ENCODE data around the gene FOXR1.
"Not testable (repeated sequence)": the region's sequence is repeated elsewhere in the genome, so short reads cannot be mapped to it uniquely, and the experiment has no call there.

The FOXR1 gene

GRCh38 chr11:118947091-118947490 is 24.5 kb upstream of the FOXR1 start:
- no peak for DNase-seq (ENCODE audit: low read depth in 1 of 2, low spot score in 1 of 2)

- DNase-seq (ENCODE audit: low read depth in 1 of 2, low spot score in 1 of 2): no peak
These were observed 23.6 kb upstream of the FOXR1 start for GRCh38 chr11:118948000-118948399.

GRCh38 chr11:118953265-118953664 is 18.3 kb upstream of the FOXR1 start:
- no peak for DNase-seq (ENCODE audit: low read depth in 1 of 2, low spot score in 1 of 2)

GRCh38 chr11:118953976-118954375 is 17.6 kb upstream of the FOXR1 start:
- DNase-seq (ENCODE audit: low read depth in 1 of 2, low spot score in 1 of 2): not testable (repeated sequence)

GRCh38 chr11:118956094-118956846 is 15.3 kb upstream of the FOXR1 start, which contains the start of gene UPK2:
TSS of gene UPK2 (plus strand) at chr11:118956298. CDS start at chr11:118956351, 53 bp downstream.
- peak; percentile 86 to 87 for DNase-seq (ENCODE audit: low read depth in 1 of 2, low spot score in 1 of 2)

- no peak for DNase-seq (ENCODE audit: low read depth in 1 of 2, low spot score in 1 of 2)
These were observed 14.6 kb upstream of the FOXR1 start for GRCh38 chr11:118956847-118957469.

GRCh38 chr11:118957549-118957948 is 14.0 kb upstream of the FOXR1 start:
- no peak for DNase-seq (ENCODE audit: low read depth in 1 of 2, low spot score in 1 of 2)

- no peak for DNase-seq (ENCODE audit: low read depth in 1 of 2, low spot score in 1 of 2)
These were observed 13.6 kb upstream of the FOXR1 start for GRCh38 chr11:118957968-118958367.

GRCh38 chr11:118958577-118958976 is 13.0 kb upstream of the FOXR1 start:
- no peak for DNase-seq (ENCODE audit: low read depth in 1 of 2, low spot score in 1 of 2)

GRCh38 chr11:118961189-118961588 is 10.4 kb upstream of the FOXR1 start:
- no peak for DNase-seq (ENCODE audit: low read depth in 1 of 2, low spot score in 1 of 2)

- no peak for DNase-seq (ENCODE audit: low read depth in 1 of 2, low spot score in 1 of 2)
These were observed 10.0 kb upstream of the FOXR1 start for GRCh38 chr11:118961591-118961990.

GRCh38 chr11:118969508-118969907 is 2.1 kb upstream of the FOXR1 start:
- DNase-seq (ENCODE audit: low read depth in 1 of 2, low spot score in 1 of 2): not testable (repeated sequence)

- DNase-seq (ENCODE audit: low read depth in 1 of 2, low spot score in 1 of 2): no peak
These were observed 2.4 kb downstream of the FOXR1 start for GRCh38 chr11:118973985-118974384.

- no peak for DNase-seq (ENCODE audit: low read depth in 1 of 2, low spot score in 1 of 2)
These were observed 4.5 kb downstream of the FOXR1 start for GRCh38 chr11:118975771-118976709.

GRCh38 chr11:118979434-118979833 is 7.9 kb downstream of the FOXR1 start:
- no peak for DNase-seq (ENCODE audit: low read depth in 1 of 2, low spot score in 1 of 2)

- no peak for DNase-seq (ENCODE audit: low read depth in 1 of 2, low spot score in 1 of 2)
These were observed 8.8 kb downstream of the FOXR1 start for GRCh38 chr11:118980191-118980881.

GRCh38 chr11:118984337-118984736 is 12.8 kb downstream of the FOXR1 start:
- DNase-seq (ENCODE audit: low read depth in 1 of 2, low spot score in 1 of 2): not testable (repeated sequence)

GRCh38 chr11:118984825-118985224 is 13.3 kb downstream of the FOXR1 start:
- no peak for DNase-seq (ENCODE audit: low read depth in 1 of 2, low spot score in 1 of 2)

- no peak for DNase-seq (ENCODE audit: low read depth in 1 of 2, low spot score in 1 of 2)
These were observed 16.7 kb downstream of the FOXR1 start for GRCh38 chr11:118988280-118988679.

- DNase-seq (ENCODE audit: low read depth in 1 of 2, low spot score in 1 of 2): not testable (repeated sequence)
These were observed 20.0 kb downstream of the FOXR1 start for GRCh38 chr11:118991486-118992038.
